GM23248 (cell line): ENCODE data around the gene CD300A.

ENCODE experiments used
- EZH2 ChIP-seq: fragments of 200-600 bp; sonication (generic); IDR thresholded peaks from 2 replicates; pipeline ENCODE4 v1.6.1; 2018; ENCODE audit warnings: antibody characterized with exemption, mild to moderate bottlenecking; ENCODE audit not compliant: insufficient read depth, poor library complexity, severe bottlenecking
- EZH2phosphoT487 ChIP-seq: fragments of 200-600 bp; sonication (generic); IDR thresholded peaks from 2 replicates; pipeline ENCODE4 v1.6.1; 2018; ENCODE audit warnings: antibody characterized with exemption, moderate library complexity, mild to moderate bottlenecking, low read depth; ENCODE audit not compliant: insufficient read depth

- TF ChIP-seq EZH2phosphoT487 (no peak), EZH2 (no peak)
Measured at GRCh38 chr17:74531231-74531761, 64.9 kb downstream of the CD300A start, which contains the start of gene CD300LB.
